Endodermal cell (in vitro differentiated cells): Measurements from ENCODE around the gene THSD4. TPM values are rescaled to one million over a fixed set of nuclear protein-coding genes. Genes with fewer than 3 reads are reported as not detected.

Source experiments
- DNase-seq: peaks from one replicate; pipeline ENCODE4 v3.0.0-alpha.2; 2017
- H3K27ac ChIP-seq: 2 replicates; pipeline ENCODE4 v1.5.1; 2013; ENCODE audit warnings: mild to moderate bottlenecking, low read depth, low read length, moderate library complexity
- H3K27me3 ChIP-seq: 2 replicates; pipeline ENCODE4 v1.6.1; 2013; ENCODE audit warnings: mild to moderate bottlenecking, low read length, moderate library complexity; ENCODE audit not compliant: insufficient read depth, control insufficient read depth, poor library complexity, severe bottlenecking
- H3K36me3 ChIP-seq: 2 replicates; pipeline ENCODE4 v1.7.0; 2013; ENCODE audit warnings: mild to moderate bottlenecking, low read length, moderate library complexity; ENCODE audit not compliant: control insufficient read depth, insufficient read depth
- H3K4me1 ChIP-seq: one replicate; pipeline ENCODE4 v1.7.0; 2013; ENCODE audit warnings: low read length; ENCODE audit not compliant: control insufficient read depth, insufficient read depth
- H3K4me3 ChIP-seq: 2 replicates; pipeline ENCODE4 v1.5.1; 2013; ENCODE audit warnings: mild to moderate bottlenecking, low read length, moderate library complexity
- H3K9ac ChIP-seq: 2 replicates; pipeline ENCODE4 v1.6.1; 2013; ENCODE audit warnings: mild to moderate bottlenecking, low read length, moderate library complexity; ENCODE audit not compliant: poor library complexity, severe bottlenecking; ENCODE audit errors: extremely low read depth
- H3K9me3 ChIP-seq: 2 replicates; pipeline ENCODE4 v1.6.1; 2013; ENCODE audit warnings: mild to moderate bottlenecking, low read length, moderate library complexity; ENCODE audit not compliant: control insufficient read depth
- H3K27ac Mint-ChIP-seq: 2 replicates; pipeline ENCODE4 v1.8.0; 2020; ENCODE audit warnings: mixed read lengths
- H3K27me3 Mint-ChIP-seq: 2 replicates; pipeline ENCODE4 v1.8.0; 2021; ENCODE audit warnings: mild to moderate bottlenecking, mixed read lengths; ENCODE audit not compliant: insufficient read depth
- H3K36me3 Mint-ChIP-seq: 2 replicates; pipeline ENCODE4 v1.8.0; 2020; ENCODE audit warnings: low read depth, mixed read lengths
- H3K4me1 Mint-ChIP-seq: 2 replicates; pipeline ENCODE4 v1.8.0; 2020; ENCODE audit warnings: mixed read lengths
- H3K4me3 Mint-ChIP-seq: 2 replicates; pipeline ENCODE4 v1.8.0; 2020; ENCODE audit warnings: mild to moderate bottlenecking, moderate library complexity, mixed read lengths
- H3K9me3 Mint-ChIP-seq: 2 replicates; pipeline ENCODE4 v1.8.0; 2020; ENCODE audit warnings: mild to moderate bottlenecking, mixed read lengths
- CTCF ChIP-seq: fragments of 200-600 bp; sonication (generic); conservative IDR thresholded peaks from 2 replicates; pipeline ENCODE4 v1.5.0; 2021; ENCODE audit warnings: antibody characterized with exemption, mild to moderate bottlenecking
- WGBS, 2 experiments: methylation state at CpG; one replicate each; pipeline versions ENCODE4 v1.1.5 to v1.1.7; 2013; ENCODE audit warnings: missing lambda C conversion rate in 2 of 2, mixed read lengths in 1 of 2; ENCODE audit not compliant: insufficient coverage in 1 of 2, insufficient read length in 1 of 2; 5-methylcytosine and 5-hydroxymethylcytosine counted together
- total RNA-seq, 2 donors: library from RNA; stranded (reverse); fragmentation: NEBNext Ultra II Directional in 1 of 2; extraction: Animal tissue kit (Norgen Biotek cat#: 25700) in 1 of 2; gene quantifications; 2 replicates in 1 of 2; 3 replicates in 1 of 2; pipeline ENCODE4 v1.2.1, GENCODE V29; 2021

The THSD4 gene
- total RNA-seq, 2 donors from 2014 or later: 4.6 to 5.4 TPM

GRCh38 chr15:71508081-71508682 is 392.9 kb downstream of the THSD4 start:
- no peak overlapping the region for H3K27ac ChIP-seq

GRCh38 chr15:71509139-71509538 is 393.9 kb downstream of the THSD4 start:
- Histone ChIP-seq H3K9ac (no peak overlapping the region), H3K4me1 (peaks cover 7% of the 10 kb centered on the region), H3K27ac (no peak overlapping the region), H3K36me3 (no peaks in the 10 kb centered on the region), H3K27me3 (peaks cover 6% of the 10 kb centered on the region), H3K4me3 (no peak overlapping the region), H3K9me3 (no peaks in the 10 kb centered on the region)
- 79% methylated on average over 1 of the region's 1 CpG; no CpG with 5 or more reads in 1 of the 2 experiments for WGBS, 2 experiments
- no peak for DNase-seq
- H3K27me3 Mint-ChIP-seq: no peaks in the 10 kb centered on the region
- H3K4me1 Mint-ChIP-seq: peaks cover 25% of the 10 kb centered on the region
- H3K36me3 Mint-ChIP-seq: no peaks in the 10 kb centered on the region
- H3K9me3 Mint-ChIP-seq: no peaks in the 10 kb centered on the region
- H3K4me3 Mint-ChIP-seq: no peak overlapping the region
- TF ChIP-seq CTCF: no peak
- H3K27ac Mint-ChIP-seq: no peak overlapping the region

More at GRCh38 chr15:71508081-71508682, 392.9 kb downstream of the THSD4 start:
- DNase-seq: no peak
- H3K9ac ChIP-seq: no peak overlapping the region
- no peak for TF ChIP-seq CTCF
- H3K4me1 Mint-ChIP-seq: peaks cover 17% of the 10 kb centered on the region
- H3K27me3 ChIP-seq: peaks cover 6% of the 10 kb centered on the region
- no peak overlapping the region for H3K27ac Mint-ChIP-seq
- peaks cover 7% of the 10 kb centered on the region for H3K4me1 ChIP-seq
- H3K4me3 Mint-ChIP-seq: no peak overlapping the region
- H3K9me3 Mint-ChIP-seq: no peaks in the 10 kb centered on the region
- H3K9me3 ChIP-seq: no peaks in the 10 kb centered on the region
- no peaks in the 10 kb centered on the region for H3K27me3 Mint-ChIP-seq
- no peaks in the 10 kb centered on the region for H3K36me3 ChIP-seq
- WGBS, 2 experiments: 91 to 95% methylated on average over 2 to 4 of the region's 4 CpGs
- H3K36me3 Mint-ChIP-seq: no peaks in the 10 kb centered on the region
- no peak overlapping the region for H3K4me3 ChIP-seq

GRCh38 chr15:71510763-71511162 is 395.5 kb downstream of the THSD4 start:
- Histone ChIP-seq H3K9ac (no peak overlapping the region), H3K4me3 (no peak overlapping the region), H3K4me1 (peaks cover 7% of the 10 kb centered on the region), H3K36me3 (no peaks in the 10 kb centered on the region), H3K9me3 (no peaks in the 10 kb centered on the region), H3K27ac (no peak overlapping the region), H3K27me3 (no peaks in the 10 kb centered on the region)
- no peak for TF ChIP-seq CTCF
- no peak for DNase-seq
- no peak overlapping the region for H3K27ac Mint-ChIP-seq
- 95 to 96% methylated on average over 6 of the region's 6 CpGs for WGBS, 2 experiments
- H3K36me3 Mint-ChIP-seq: no peaks in the 10 kb centered on the region
- H3K4me3 Mint-ChIP-seq: no peak overlapping the region
- no peaks in the 10 kb centered on the region for H3K9me3 Mint-ChIP-seq
- H3K4me1 Mint-ChIP-seq: peaks cover 32% of the 10 kb centered on the region
- H3K27me3 Mint-ChIP-seq: no peaks in the 10 kb centered on the region
